ENCODE data around the gene RASSF6. TPM values are rescaled to one million over a fixed set of nuclear protein-coding genes. Genes with fewer than 3 reads are reported as not detected.

The RASSF6 gene
- total RNA-seq, 1 donor from 2014 or later = 5.3 TPM

- TF ChIP-seq, protein P1, sequence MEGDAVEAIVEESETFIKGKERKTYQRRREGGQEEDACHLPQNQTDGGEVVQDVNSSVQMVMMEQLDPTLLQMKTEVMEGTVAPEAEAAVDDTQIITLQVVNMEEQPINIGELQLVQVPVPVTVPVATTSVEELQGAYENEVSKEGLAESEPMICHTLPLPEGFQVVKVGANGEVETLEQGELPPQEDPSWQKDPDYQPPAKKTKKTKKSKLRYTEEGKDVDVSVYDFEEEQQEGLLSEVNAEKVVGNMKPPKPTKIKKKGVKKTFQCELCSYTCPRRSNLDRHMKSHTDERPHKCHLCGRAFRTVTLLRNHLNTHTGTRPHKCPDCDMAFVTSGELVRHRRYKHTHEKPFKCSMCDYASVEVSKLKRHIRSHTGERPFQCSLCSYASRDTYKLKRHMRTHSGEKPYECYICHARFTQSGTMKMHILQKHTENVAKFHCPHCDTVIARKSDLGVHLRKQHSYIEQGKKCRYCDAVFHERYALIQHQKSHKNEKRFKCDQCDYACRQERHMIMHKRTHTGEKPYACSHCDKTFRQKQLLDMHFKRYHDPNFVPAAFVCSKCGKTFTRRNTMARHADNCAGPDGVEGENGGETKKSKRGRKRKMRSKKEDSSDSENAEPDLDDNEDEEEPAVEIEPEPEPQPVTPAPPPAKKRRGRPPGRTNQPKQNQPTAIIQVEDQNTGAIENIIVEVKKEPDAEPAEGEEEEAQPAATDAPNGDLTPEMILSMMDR (conservative IDR thresholded peaks at IDR 0.05) = no peak
- Mint-ChIP-seq H3K9me3 (no peaks in the 10 kb centered on the region), H3K4me1 (ENCODE audit: unreplicated experiment) (peaks cover 15% of the 10 kb centered on the region), H3K36me3 (no peaks in the 10 kb centered on the region), H3K27ac (no peak overlapping the region), H3K27me3 (peaks cover 3% of the 10 kb centered on the region), H3K4me3 (peak overlapping the region; percentile 83)
- DNase-seq (ENCODE audit: extremely low spot score, unreplicated experiment) = no peak
Measured at GRCh38 chr4:73619346-73619745, 890 bp downstream of the RASSF6 start.

DNA sequence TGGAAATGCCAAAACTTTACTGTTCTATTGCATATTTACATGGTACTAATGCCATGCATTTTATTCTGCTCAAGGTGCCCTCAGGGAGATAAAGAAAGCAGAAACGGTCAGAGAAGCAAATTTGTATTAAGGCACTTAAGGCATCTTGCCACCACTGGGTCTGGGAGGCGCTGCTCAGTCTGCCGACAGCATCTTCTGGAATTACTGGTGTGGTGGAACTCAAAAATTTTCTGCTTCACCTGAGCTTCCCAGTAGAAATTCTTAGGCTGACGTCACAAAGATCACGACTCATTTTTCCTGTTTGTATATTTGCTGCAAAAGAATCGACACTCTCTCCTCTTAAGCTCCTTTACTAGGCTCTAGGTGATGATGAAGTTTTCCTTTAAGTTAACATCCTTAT lies 3.0 kb downstream of the RASSF6 start:
- TF ChIP-seq, protein P1 (conservative IDR thresholded peaks at IDR 0.05) = no peak
- Mint-ChIP-seq H3K27me3 (peaks cover 3% of the 10 kb centered on the region), H3K36me3 (no peaks in the 10 kb centered on the region), H3K9me3 (no peaks in the 10 kb centered on the region), H3K27ac (no peak overlapping the region), H3K4me3 (no peak overlapping the region), H3K4me1 (ENCODE audit: unreplicated experiment) (peaks cover 15% of the 10 kb centered on the region)
- DNase-seq (ENCODE audit: extremely low spot score, unreplicated experiment) = no peak

GRCh38 chr4:73615613-73616012 lies 4.6 kb downstream of the RASSF6 start:
- H3K4me1 Mint-ChIP-seq (ENCODE audit: unreplicated experiment) = peaks cover 12% of the 10 kb centered on the region
- no peak overlapping the region for H3K27ac Mint-ChIP-seq
- no peak overlapping the region for H3K4me3 Mint-ChIP-seq
- no peak for DNase-seq (ENCODE audit: extremely low spot score, unreplicated experiment)
- no peaks in the 10 kb centered on the region for H3K9me3 Mint-ChIP-seq
- TF ChIP-seq, protein P1 (conservative IDR thresholded peaks at IDR 0.05) = no peak
- H3K27me3 Mint-ChIP-seq = peaks cover 3% of the 10 kb centered on the region
- H3K36me3 Mint-ChIP-seq = no peaks in the 10 kb centered on the region

DNA sequence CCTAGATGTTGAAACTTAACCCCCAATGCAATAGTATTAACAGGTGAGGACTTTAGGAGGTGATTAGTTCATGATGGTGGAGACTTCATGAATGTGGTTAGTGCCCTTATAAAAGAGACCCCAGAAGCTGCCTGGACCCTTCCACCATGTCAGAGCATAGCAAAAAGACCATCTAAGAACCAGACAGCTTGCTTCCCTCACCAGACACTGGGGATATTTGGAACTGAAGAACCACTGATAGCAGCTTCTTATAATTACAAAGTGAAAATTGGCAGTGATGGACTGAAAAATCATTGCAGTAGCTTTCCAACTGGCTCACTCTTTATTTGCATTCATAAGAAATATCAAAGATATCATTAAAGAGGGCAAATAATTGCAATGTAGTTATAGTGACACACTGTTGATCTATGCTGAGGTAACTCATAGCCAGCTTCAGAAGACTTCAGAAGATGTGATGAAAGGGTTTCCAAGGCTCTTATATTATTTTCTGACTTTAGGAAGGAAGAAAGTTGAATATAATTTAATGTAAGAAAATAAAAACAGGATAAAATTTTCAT lies 5.8 kb downstream of the RASSF6 start:
- Mint-ChIP-seq H3K4me1 (ENCODE audit: unreplicated experiment) (peaks cover 2% of the 10 kb centered on the region), H3K27me3 (no peaks in the 10 kb centered on the region), H3K4me3 (no peak overlapping the region), H3K27ac (no peak overlapping the region), H3K9me3 (no peaks in the 10 kb centered on the region), H3K36me3 (no peaks in the 10 kb centered on the region)
- DNase-seq (ENCODE audit: extremely low spot score, unreplicated experiment) = no peak
- TF ChIP-seq, protein P1 (conservative IDR thresholded peaks at IDR 0.05) = no peak

- Mint-ChIP-seq H3K4me3 (no peak overlapping the region), H3K4me1 (ENCODE audit: unreplicated experiment) (no peaks in the 10 kb centered on the region), H3K36me3 (no peaks in the 10 kb centered on the region), H3K27ac (no peak overlapping the region), H3K9me3 (no peaks in the 10 kb centered on the region), H3K27me3 (no peaks in the 10 kb centered on the region)
- TF ChIP-seq, protein P1 (conservative IDR thresholded peaks at IDR 0.05) = no peak
- DNase-seq (ENCODE audit: extremely low spot score, unreplicated experiment) = no peak
Measured at GRCh38 chr4:73613130-73613529, 7.1 kb downstream of the RASSF6 start.

DNA sequence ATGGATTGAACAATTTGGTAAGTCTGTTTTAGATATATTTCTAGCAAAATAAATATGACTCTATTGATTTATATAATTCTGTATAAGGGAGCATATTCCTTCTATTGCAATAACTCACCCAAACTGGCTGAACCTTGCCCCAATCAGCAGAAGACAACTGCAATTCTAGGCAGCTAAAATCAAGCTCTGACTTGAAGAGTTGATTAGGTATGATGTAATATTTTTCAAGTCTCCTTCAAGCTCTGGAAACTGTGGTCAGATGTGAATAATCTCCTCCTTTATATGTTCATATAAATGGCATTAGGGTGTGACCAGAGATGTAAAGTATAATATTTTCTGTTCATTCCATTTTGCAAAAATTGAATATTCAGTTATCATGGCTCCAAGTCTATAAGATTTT lies 8.2 kb downstream of the RASSF6 start:
- no peaks in the 10 kb centered on the region for H3K9me3 Mint-ChIP-seq
- no peak overlapping the region for H3K27ac Mint-ChIP-seq

More for the DNA sequence above, 8.2 kb downstream of the RASSF6 start:
- Mint-ChIP-seq H3K36me3 (no peaks in the 10 kb centered on the region), H3K4me3 (no peak overlapping the region), H3K4me1 (ENCODE audit: unreplicated experiment) (no peaks in the 10 kb centered on the region), H3K27me3 (no peaks in the 10 kb centered on the region)
- TF ChIP-seq, protein P1 (conservative IDR thresholded peaks at IDR 0.05) = no peak
- no peak for DNase-seq (ENCODE audit: extremely low spot score, unreplicated experiment)

Measured in type B pancreatic cell (in vitro differentiated cells).